Liver (tissue), 9 donors: ENCODE measurements around the gene THSD4. TPM values are rescaled to one million over a fixed set of nuclear protein-coding genes. Genes with fewer than 3 reads are reported as not detected.

Source experiments
- DNase-seq: peaks from one replicate; pipeline ENCODE4 v3.0.0-alpha.2; 2017; ENCODE audit warnings: low spot score
- H3K27ac ChIP-seq, 2 donors: one replicate each; pipeline ENCODE4 v1.7.0; 2013; ENCODE audit warnings: inconsistent platforms in 2 of 2, low read length in 2 of 2, control low read depth in 1 of 2, low read depth in 1 of 2, mild to moderate bottlenecking in 1 of 2
- H3K27me3 ChIP-seq, 4 donors: one replicate each; pipeline versions ENCODE4 v1.6.1 to v1.7.0; 2013; ENCODE audit warnings: low read length in 3 of 4, inconsistent platforms in 1 of 4, mild to moderate bottlenecking in 1 of 4, moderate library complexity in 1 of 4; ENCODE audit not compliant: control insufficient read depth in 4 of 4, insufficient read depth in 4 of 4
- H3K36me3 ChIP-seq, 4 donors: one replicate each; pipeline versions ENCODE4 v1.6.1 to v1.7.0; 2013; ENCODE audit warnings: low read length in 3 of 4, mild to moderate bottlenecking in 3 of 4, low read depth in 1 of 4, moderate library complexity in 1 of 4; ENCODE audit not compliant: control insufficient read depth in 4 of 4, insufficient read depth in 3 of 4
- H3K4me1 ChIP-seq, 4 donors: one replicate each; pipeline versions ENCODE4 v1.6.1 to v1.7.0; 2013; ENCODE audit warnings: low read length in 3 of 4, mild to moderate bottlenecking in 3 of 4, moderate library complexity in 1 of 4; ENCODE audit not compliant: control insufficient read depth in 4 of 4, insufficient read depth in 4 of 4
- H3K4me3 ChIP-seq, 3 donors: one replicate each; pipeline versions ENCODE4 v1.6.1 to v1.7.0; 2013; ENCODE audit warnings: low read length in 3 of 3, control low read depth in 1 of 3, low read depth in 1 of 3, mild to moderate bottlenecking in 1 of 3
- H3K9ac ChIP-seq, 2 donors: one replicate each; pipeline ENCODE4 v1.7.0; 2013; ENCODE audit warnings: low read length in 2 of 2, mild to moderate bottlenecking in 2 of 2, moderate library complexity in 2 of 2, control low read depth in 1 of 2, low read depth in 1 of 2
- H3K9me3 ChIP-seq, 4 donors: one replicate each; pipeline versions ENCODE4 v1.6.1 to v1.7.0; 2013; ENCODE audit warnings: low read length in 3 of 4; ENCODE audit not compliant: control insufficient read depth in 4 of 4
- EGR1 ChIP-seq, 2 donors: IDR thresholded peaks; 2 replicates each; pipeline ENCODE4 v1.6.1; 2016 to 2018; ENCODE audit warnings: antibody characterized with exemption in 2 of 2, low read depth in 2 of 2
- FOXA1 ChIP-seq: IDR thresholded peaks from 2 replicates; pipeline ENCODE4 v1.6.1; 2016; ENCODE audit warnings: antibody characterized with exemption
- FOXA2 ChIP-seq: IDR thresholded peaks from 2 replicates; pipeline ENCODE4 v1.6.1; 2016; ENCODE audit warnings: antibody characterized with exemption
- GABPA ChIP-seq, 2 donors: IDR thresholded peaks in 1 of 2; conservative IDR thresholded peaks in 1 of 2; 2 replicates each; pipeline ENCODE4 v1.6.1; 2016; ENCODE audit warnings: antibody characterized with exemption in 2 of 2, mild to moderate bottlenecking in 1 of 2, moderate library complexity in 1 of 2
- HNF4A ChIP-seq, 2 donors: conservative IDR thresholded peaks; 2 replicates each; pipeline ENCODE4 v1.6.1; 2016; ENCODE audit warnings: antibody characterized with exemption in 2 of 2, mild to moderate bottlenecking in 2 of 2
- HNF4G ChIP-seq: IDR thresholded peaks from 2 replicates; pipeline ENCODE4 v1.6.1; 2016; ENCODE audit warnings: antibody characterized with exemption
- JUND ChIP-seq, 2 donors: IDR thresholded peaks; 2 replicates each; pipeline ENCODE4 v1.6.1; 2016; ENCODE audit warnings: antibody characterized with exemption in 2 of 2
- NR2F2 ChIP-seq: IDR thresholded peaks from 2 replicates; pipeline ENCODE4 v1.6.1; 2016; ENCODE audit warnings: antibody characterized with exemption
- RAD21 ChIP-seq, 2 donors: IDR thresholded peaks; 2 replicates each; pipeline ENCODE4 v1.6.1; 2016; ENCODE audit warnings: antibody characterized with exemption in 2 of 2, mild to moderate bottlenecking in 2 of 2
- RXRA ChIP-seq, 2 donors: IDR thresholded peaks; 2 replicates each; pipeline ENCODE4 v1.6.1; 2017 to 2018; ENCODE audit warnings: antibody characterized with exemption in 2 of 2, mild to moderate bottlenecking in 1 of 2
- TAF1 ChIP-seq: conservative IDR thresholded peaks from 2 replicates; pipeline ENCODE4 v1.6.1; 2016; ENCODE audit warnings: antibody characterized with exemption, mild to moderate bottlenecking
- YY1 ChIP-seq: IDR thresholded peaks from 2 replicates; pipeline ENCODE4 v1.6.1; 2016; ENCODE audit warnings: antibody characterized with exemption, mild to moderate bottlenecking
- WGBS: extraction: QIAGEN DNeasy Blood & Tissue Kit; methylation state at CpG from one replicate; pipeline ENCODE4 v1.1.7; 2013; 5-methylcytosine and 5-hydroxymethylcytosine counted together
- polyA plus RNA-seq, 2 donors: library from polyadenylated mRNA; stranded (reverse) in 1 of 2; unstranded in 1 of 2; fragments of 200-250 nt in 1 of 2; fragments of >200 nt in 1 of 2; fragmentation: Nextera tagmentation in 1 of 2; extraction: Ambion mirVana in 1 of 2; gene quantifications; one replicate each; pipeline versions ENCODE4 v1.2.1 to v1.2.3, GENCODE V29; 2013 to 2015
- total RNA-seq, 2 donors: library from RNA; depleted of rRNA; stranded (reverse); fragments of >200 nt; gene quantifications; one replicate each; pipeline ENCODE4 v1.2.3, GENCODE V29; 2014
- TF ChIP-seq, protein P1 (sequence below): IDR thresholded peaks from 2 replicates; pipeline ENCODE4 v1.6.1; 2016; ENCODE audit warnings: antibody characterized with exemption
- TF ChIP-seq, protein P2 (sequence below): fragments of 150-350 bp; IDR thresholded peaks from 2 replicates; pipeline ENCODE4 v1.5.1; 2017; ENCODE audit warnings: improper control_type of control experiment, low read depth, low read length; ENCODE audit not compliant: missing input control
- TF ChIP-seq, protein P3 (sequence below): IDR thresholded peaks from 2 replicates; pipeline ENCODE4 v1.6.1; 2016; ENCODE audit warnings: antibody characterized with exemption
- TF ChIP-seq, protein P4 (sequence below): IDR thresholded peaks from 2 replicates; pipeline ENCODE4 v1.6.1; 2016; ENCODE audit warnings: antibody characterized with exemption, mild to moderate bottlenecking
- TF ChIP-seq, protein P5 (sequence below): IDR thresholded peaks from 2 replicates; pipeline ENCODE4 v1.6.1; 2016; ENCODE audit warnings: antibody characterized with exemption
- donor health status: healthy.
- donor health status: healthy.
- donor health status: healthy.
- donor health status: healthy.
- donor health status: healthy.

THSD4 gene
- total and polyA plus RNA-seq, 4 donors, result 0.23 to 11.5 (median 1.9) TPM

DNA sequence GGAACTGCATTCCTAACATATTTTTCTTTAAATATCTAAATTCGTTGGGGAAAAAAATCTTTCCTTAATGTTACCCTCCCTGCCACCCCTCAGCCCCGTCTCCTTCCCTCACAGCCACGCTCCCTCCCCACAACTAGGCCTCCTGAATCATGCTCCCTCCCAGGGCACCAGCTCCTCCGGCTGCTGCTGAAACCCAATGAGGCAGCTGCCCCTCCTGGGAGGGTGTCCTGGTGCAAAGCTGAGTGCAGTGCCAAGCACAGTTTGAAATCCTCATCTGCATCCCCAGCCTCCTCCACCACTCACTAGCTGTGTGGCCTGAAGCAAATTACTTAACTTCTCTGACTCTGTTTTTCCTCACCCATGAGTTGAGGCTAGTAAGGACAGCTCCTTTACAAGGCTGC is 692.4 kb downstream of the THSD4 start:
- Histone ChIP-seq H3K4me3 (no peak overlapping the region), H3K36me3 (no peaks in the 10 kb centered on the region), H3K4me1 (no peaks in the 10 kb centered on the region), H3K9ac (no peak overlapping the region), H3K27ac (no peak overlapping the region), H3K9me3 (no peaks in the 10 kb centered on the region), H3K27me3 (peaks cover 0 to 4% (median 2%) of the 10 kb centered on the region in 4 donors)
- TF ChIP-seq GABPA (IDR thresholded peaks at IDR 0.05 in 1 of 2, conservative IDR thresholded peaks at IDR 0.05 in 1 of 2), result no peak
- TF ChIP-seq, protein P1, sequence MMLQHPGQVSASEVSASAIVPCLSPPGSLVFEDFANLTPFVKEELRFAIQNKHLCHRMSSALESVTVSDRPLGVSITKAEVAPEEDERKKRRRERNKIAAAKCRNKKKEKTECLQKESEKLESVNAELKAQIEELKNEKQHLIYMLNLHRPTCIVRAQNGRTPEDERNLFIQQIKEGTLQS, result no peak
- TF ChIP-seq HNF4A (conservative IDR thresholded peaks at IDR 0.05), result no peak
- no peak for TF ChIP-seq TAF1
- no peak for TF ChIP-seq FOXA2
- TF ChIP-seq, protein P2, sequence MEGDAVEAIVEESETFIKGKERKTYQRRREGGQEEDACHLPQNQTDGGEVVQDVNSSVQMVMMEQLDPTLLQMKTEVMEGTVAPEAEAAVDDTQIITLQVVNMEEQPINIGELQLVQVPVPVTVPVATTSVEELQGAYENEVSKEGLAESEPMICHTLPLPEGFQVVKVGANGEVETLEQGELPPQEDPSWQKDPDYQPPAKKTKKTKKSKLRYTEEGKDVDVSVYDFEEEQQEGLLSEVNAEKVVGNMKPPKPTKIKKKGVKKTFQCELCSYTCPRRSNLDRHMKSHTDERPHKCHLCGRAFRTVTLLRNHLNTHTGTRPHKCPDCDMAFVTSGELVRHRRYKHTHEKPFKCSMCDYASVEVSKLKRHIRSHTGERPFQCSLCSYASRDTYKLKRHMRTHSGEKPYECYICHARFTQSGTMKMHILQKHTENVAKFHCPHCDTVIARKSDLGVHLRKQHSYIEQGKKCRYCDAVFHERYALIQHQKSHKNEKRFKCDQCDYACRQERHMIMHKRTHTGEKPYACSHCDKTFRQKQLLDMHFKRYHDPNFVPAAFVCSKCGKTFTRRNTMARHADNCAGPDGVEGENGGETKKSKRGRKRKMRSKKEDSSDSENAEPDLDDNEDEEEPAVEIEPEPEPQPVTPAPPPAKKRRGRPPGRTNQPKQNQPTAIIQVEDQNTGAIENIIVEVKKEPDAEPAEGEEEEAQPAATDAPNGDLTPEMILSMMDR, result no peak
- TF ChIP-seq, protein P3, sequence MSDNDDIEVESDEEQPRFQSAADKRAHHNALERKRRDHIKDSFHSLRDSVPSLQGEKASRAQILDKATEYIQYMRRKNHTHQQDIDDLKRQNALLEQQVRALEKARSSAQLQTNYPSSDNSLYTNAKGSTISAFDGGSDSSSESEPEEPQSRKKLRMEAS, result no peak
- no peak for TF ChIP-seq NR2F2
- no peak for TF ChIP-seq HNF4G
- TF ChIP-seq EGR1 (IDR thresholded peaks at IDR 0.05; ENCODE audit: low read depth in 2 of 2), result no peak
- TF ChIP-seq, protein P4, sequence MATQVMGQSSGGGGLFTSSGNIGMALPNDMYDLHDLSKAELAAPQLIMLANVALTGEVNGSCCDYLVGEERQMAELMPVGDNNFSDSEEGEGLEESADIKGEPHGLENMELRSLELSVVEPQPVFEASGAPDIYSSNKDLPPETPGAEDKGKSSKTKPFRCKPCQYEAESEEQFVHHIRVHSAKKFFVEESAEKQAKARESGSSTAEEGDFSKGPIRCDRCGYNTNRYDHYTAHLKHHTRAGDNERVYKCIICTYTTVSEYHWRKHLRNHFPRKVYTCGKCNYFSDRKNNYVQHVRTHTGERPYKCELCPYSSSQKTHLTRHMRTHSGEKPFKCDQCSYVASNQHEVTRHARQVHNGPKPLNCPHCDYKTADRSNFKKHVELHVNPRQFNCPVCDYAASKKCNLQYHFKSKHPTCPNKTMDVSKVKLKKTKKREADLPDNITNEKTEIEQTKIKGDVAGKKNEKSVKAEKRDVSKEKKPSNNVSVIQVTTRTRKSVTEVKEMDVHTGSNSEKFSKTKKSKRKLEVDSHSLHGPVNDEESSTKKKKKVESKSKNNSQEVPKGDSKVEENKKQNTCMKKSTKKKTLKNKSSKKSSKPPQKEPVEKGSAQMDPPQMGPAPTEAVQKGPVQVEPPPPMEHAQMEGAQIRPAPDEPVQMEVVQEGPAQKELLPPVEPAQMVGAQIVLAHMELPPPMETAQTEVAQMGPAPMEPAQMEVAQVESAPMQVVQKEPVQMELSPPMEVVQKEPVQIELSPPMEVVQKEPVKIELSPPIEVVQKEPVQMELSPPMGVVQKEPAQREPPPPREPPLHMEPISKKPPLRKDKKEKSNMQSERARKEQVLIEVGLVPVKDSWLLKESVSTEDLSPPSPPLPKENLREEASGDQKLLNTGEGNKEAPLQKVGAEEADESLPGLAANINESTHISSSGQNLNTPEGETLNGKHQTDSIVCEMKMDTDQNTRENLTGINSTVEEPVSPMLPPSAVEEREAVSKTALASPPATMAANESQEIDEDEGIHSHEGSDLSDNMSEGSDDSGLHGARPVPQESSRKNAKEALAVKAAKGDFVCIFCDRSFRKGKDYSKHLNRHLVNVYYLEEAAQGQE, result no peak
- TF ChIP-seq, protein P5, sequence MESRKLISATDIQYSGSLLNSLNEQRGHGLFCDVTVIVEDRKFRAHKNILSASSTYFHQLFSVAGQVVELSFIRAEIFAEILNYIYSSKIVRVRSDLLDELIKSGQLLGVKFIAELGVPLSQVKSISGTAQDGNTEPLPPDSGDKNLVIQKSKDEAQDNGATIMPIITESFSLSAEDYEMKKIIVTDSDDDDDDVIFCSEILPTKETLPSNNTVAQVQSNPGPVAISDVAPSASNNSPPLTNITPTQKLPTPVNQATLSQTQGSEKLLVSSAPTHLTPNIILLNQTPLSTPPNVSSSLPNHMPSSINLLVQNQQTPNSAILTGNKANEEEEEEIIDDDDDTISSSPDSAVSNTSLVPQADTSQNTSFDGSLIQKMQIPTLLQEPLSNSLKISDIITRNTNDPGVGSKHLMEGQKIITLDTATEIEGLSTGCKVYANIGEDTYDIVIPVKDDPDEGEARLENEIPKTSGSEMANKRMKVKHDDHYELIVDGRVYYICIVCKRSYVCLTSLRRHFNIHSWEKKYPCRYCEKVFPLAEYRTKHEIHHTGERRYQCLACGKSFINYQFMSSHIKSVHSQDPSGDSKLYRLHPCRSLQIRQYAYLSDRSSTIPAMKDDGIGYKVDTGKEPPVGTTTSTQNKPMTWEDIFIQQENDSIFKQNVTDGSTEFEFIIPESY, result no peak
- TF ChIP-seq JUND (IDR thresholded peaks at IDR 0.05), result no peak
- TF ChIP-seq RXRA (IDR thresholded peaks at IDR 0.05), result no peak
- TF ChIP-seq YY1, result no peak
- TF ChIP-seq RAD21 (IDR thresholded peaks at IDR 0.05), result no peak
- no peak for TF ChIP-seq FOXA1
- no peak for DNase-seq
- 67% methylated on average over 4 of the region's 4 CpGs for WGBS
